Panc1 (cell line): ENCODE results near the gene CSMD2.

Experiments
- TCF7L2 ChIP-seq: IDR thresholded peaks from 2 replicates; pipeline ENCODE4 v1.6.1; 2011; ENCODE audit warnings: mild to moderate bottlenecking, low read depth, low read length, inconsistent platforms
- TF ChIP-seq, protein P1 (sequence below): fragments of 450-650 bp; IDR thresholded peaks from 2 replicates; pipeline ENCODE4 v1.5.1; 2017; ENCODE audit warnings: mild to moderate bottlenecking
- TF ChIP-seq, protein P2 (sequence below), 2 experiments: IDR thresholded peaks; 2 replicates each; pipeline ENCODE4 v1.6.1; 2011 to 2012; ENCODE audit warnings: low read depth in 2 of 2, control low read depth in 1 of 2, low read length in 1 of 2, mild to moderate bottlenecking in 1 of 2, moderate library complexity in 1 of 2; ENCODE audit not compliant: insufficient read depth in 1 of 2

DNA sequence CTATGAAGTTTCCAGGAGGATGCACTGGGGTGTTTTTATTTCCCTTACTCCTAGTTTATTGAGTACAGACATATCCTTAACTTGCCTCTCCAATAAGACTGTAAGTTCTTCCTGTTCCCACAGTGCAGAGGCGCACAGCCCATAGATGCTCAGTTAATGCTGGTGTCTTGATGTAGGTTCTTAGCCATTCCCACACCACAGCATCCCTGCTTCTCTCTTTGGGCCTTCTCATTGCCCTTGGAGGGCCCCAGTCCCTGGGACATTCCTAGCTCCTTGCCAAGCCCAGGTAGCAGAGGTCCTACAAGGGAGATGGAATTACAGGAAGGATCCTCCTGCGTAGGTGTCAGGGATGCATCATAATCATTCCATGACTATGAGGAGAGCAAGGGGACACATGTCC, 362.8 kb downstream of the CSMD2 start:
- TF ChIP-seq TCF7L2, result no peak
- TF ChIP-seq, protein P1, sequence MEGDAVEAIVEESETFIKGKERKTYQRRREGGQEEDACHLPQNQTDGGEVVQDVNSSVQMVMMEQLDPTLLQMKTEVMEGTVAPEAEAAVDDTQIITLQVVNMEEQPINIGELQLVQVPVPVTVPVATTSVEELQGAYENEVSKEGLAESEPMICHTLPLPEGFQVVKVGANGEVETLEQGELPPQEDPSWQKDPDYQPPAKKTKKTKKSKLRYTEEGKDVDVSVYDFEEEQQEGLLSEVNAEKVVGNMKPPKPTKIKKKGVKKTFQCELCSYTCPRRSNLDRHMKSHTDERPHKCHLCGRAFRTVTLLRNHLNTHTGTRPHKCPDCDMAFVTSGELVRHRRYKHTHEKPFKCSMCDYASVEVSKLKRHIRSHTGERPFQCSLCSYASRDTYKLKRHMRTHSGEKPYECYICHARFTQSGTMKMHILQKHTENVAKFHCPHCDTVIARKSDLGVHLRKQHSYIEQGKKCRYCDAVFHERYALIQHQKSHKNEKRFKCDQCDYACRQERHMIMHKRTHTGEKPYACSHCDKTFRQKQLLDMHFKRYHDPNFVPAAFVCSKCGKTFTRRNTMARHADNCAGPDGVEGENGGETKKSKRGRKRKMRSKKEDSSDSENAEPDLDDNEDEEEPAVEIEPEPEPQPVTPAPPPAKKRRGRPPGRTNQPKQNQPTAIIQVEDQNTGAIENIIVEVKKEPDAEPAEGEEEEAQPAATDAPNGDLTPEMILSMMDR, result no peak
- TF ChIP-seq, protein P2, sequence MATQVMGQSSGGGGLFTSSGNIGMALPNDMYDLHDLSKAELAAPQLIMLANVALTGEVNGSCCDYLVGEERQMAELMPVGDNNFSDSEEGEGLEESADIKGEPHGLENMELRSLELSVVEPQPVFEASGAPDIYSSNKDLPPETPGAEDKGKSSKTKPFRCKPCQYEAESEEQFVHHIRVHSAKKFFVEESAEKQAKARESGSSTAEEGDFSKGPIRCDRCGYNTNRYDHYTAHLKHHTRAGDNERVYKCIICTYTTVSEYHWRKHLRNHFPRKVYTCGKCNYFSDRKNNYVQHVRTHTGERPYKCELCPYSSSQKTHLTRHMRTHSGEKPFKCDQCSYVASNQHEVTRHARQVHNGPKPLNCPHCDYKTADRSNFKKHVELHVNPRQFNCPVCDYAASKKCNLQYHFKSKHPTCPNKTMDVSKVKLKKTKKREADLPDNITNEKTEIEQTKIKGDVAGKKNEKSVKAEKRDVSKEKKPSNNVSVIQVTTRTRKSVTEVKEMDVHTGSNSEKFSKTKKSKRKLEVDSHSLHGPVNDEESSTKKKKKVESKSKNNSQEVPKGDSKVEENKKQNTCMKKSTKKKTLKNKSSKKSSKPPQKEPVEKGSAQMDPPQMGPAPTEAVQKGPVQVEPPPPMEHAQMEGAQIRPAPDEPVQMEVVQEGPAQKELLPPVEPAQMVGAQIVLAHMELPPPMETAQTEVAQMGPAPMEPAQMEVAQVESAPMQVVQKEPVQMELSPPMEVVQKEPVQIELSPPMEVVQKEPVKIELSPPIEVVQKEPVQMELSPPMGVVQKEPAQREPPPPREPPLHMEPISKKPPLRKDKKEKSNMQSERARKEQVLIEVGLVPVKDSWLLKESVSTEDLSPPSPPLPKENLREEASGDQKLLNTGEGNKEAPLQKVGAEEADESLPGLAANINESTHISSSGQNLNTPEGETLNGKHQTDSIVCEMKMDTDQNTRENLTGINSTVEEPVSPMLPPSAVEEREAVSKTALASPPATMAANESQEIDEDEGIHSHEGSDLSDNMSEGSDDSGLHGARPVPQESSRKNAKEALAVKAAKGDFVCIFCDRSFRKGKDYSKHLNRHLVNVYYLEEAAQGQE (IDR thresholded peaks at IDR 0.05; ENCODE audit: insufficient read depth in 1 of 2, low read depth in 2 of 2, low read length in 1 of 2), result no peak
